GM12873 (cell line): Measurements from ENCODE around the gene GJC1.

ENCODE experiments used
- CTCF ChIP-seq: IDR thresholded peaks from 2 replicates; pipeline ENCODE4 v1.5.1; 2012; ENCODE audit warnings: low read depth, mild to moderate bottlenecking, moderate library complexity, low read length, control low read depth; ENCODE audit not compliant: insufficient read depth; ENCODE audit errors: missing control alignments

GJC1 gene

DNA sequence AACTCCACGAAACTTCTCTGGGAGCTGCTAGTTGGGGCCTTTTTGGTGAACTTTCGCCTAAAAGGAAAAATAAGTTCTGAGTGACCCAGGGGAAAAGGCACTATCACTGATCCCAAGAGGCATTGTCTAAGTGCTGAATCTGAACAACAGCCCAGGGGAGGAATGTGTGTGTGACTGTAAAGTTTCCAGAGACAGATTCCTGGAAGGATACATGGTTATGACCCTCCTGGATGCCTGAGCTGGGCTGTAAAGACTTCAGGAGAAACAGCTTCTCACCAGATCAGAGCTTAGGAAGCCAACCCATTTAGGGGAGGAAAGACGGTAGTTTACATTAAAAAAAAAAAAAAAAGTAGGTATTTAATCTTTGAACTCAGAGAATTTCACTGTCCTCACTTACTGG, 37.8 kb upstream of the GJC1 start:
- TF ChIP-seq CTCF: no peak

DNA sequence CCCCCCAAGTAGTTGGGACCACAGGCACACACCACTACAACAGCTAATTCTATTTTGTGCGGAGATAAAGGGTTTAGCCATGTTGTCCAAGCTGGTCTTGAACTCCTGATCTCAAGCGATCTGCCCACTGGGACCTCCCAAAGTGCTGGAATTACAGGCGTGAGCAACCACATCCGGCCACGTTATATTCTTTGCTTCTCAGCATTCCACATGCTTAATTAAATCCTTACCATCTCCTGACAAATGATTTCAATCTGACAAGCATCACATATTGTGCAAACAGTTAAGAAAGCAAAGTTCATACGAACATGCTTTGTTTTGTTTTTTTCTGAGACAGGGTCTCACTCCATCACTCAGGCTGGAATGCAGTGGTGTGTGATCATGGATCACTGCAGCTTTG, 35.8 kb upstream of the GJC1 start:
- TF ChIP-seq CTCF: no peak

- peak; percentile 82 for TF ChIP-seq CTCF
Measured at GRCh38 chr17:44865231-44865660, 35.2 kb upstream of the GJC1 start.

- no peak for TF ChIP-seq CTCF
Measured at GRCh38 chr17:44864831-44865230, 34.7 kb upstream of the GJC1 start.

- no peak for TF ChIP-seq CTCF
Measured at GRCh38 chr17:44863061-44863918, 33.2 kb upstream of the GJC1 start.

- TF ChIP-seq CTCF: no peak
Measured at GRCh38 chr17:44862278-44862914, 32.3 kb upstream of the GJC1 start.

GRCh38 chr17:44859701-44860100, 29.6 kb upstream of the GJC1 start:
- TF ChIP-seq CTCF: no peak
